GM18858 (cell line): ENCODE measurements around the gene CFAP97.
A peak's percentile ranks its signal among the peaks of the same experiment; 100 is the strongest.
"Not testable (repeated sequence)": the region's sequence is repeated elsewhere in the genome, so short reads cannot be mapped to it uniquely, and the experiment has no call there.

Experiments
- ATAC-seq: cut with Tn5 transposase; IDR thresholded peaks from one replicate; pipeline ENCODE4 v1.9.1; 2021; ENCODE audit not compliant: unreplicated experiment

The CFAP97 gene

GRCh38 chr4:185142912-185143600 lies 60.7 kb downstream of the CFAP97 start, which contains the start of gene SLC25A4:
SLC25A4 (plus strand) TSS chr4:185143266; CDS start chr4:185143373, 107 bp downstream.
- peak; percentile 90 for ATAC-seq

- no peak for ATAC-seq
Measured at GRCh38 chr4:185142564-185142911, 61.3 kb downstream of the CFAP97 start.

- no peak for ATAC-seq
Measured at GRCh38 chr4:185141777-185142176, 62.0 kb downstream of the CFAP97 start.

GRCh38 chr4:185139736-185140135 lies 64.1 kb downstream of the CFAP97 start:
- no peak for ATAC-seq

- ATAC-seq, result no peak
Measured at GRCh38 chr4:185138161-185138560, 65.6 kb downstream of the CFAP97 start.

- ATAC-seq, result no peak
Measured at GRCh38 chr4:185137233-185137925, 66.4 kb downstream of the CFAP97 start.

GRCh38 chr4:185134307-185134869 lies 69.4 kb downstream of the CFAP97 start:
- ATAC-seq, result peak; percentile 81

- peak; percentile 38 for ATAC-seq
Measured at GRCh38 chr4:185128272-185129119, 75.3 kb downstream of the CFAP97 start.

GRCh38 chr4:185127021-185127925 lies 76.5 kb downstream of the CFAP97 start:
- no peak for ATAC-seq

- no peak for ATAC-seq
Measured at GRCh38 chr4:185124006-185124405, 79.8 kb downstream of the CFAP97 start.

GRCh38 chr4:185122681-185123345 lies 81.0 kb downstream of the CFAP97 start:
- peak; percentile 53 for ATAC-seq

GRCh38 chr4:185120631-185120946 lies 83.2 kb downstream of the CFAP97 start:
- ATAC-seq, result no peak

GRCh38 chr4:185119927-185120630 lies 83.7 kb downstream of the CFAP97 start:
- no peak for ATAC-seq

GRCh38 chr4:185119467-185119866 lies 84.3 kb downstream of the CFAP97 start:
- not testable (repeated sequence) for ATAC-seq

- no peak for ATAC-seq
Measured at GRCh38 chr4:185118876-185119275, 84.9 kb downstream of the CFAP97 start.

GRCh38 chr4:185117300-185117934 lies 86.4 kb downstream of the CFAP97 start:
- no peak for ATAC-seq

GRCh38 chr4:185115827-185116232 lies 88.0 kb downstream of the CFAP97 start:
- ATAC-seq, result no peak

- ATAC-seq, result no peak
Measured at GRCh38 chr4:185113340-185113739, 90.5 kb downstream of the CFAP97 start.

GRCh38 chr4:185112104-185112503 lies 91.7 kb downstream of the CFAP97 start:
- no peak for ATAC-seq
